ENCODE data around the gene CCDC188.
A peak's percentile ranks its signal among the peaks of the same experiment; 100 is the strongest.

The CCDC188 gene

DNA sequence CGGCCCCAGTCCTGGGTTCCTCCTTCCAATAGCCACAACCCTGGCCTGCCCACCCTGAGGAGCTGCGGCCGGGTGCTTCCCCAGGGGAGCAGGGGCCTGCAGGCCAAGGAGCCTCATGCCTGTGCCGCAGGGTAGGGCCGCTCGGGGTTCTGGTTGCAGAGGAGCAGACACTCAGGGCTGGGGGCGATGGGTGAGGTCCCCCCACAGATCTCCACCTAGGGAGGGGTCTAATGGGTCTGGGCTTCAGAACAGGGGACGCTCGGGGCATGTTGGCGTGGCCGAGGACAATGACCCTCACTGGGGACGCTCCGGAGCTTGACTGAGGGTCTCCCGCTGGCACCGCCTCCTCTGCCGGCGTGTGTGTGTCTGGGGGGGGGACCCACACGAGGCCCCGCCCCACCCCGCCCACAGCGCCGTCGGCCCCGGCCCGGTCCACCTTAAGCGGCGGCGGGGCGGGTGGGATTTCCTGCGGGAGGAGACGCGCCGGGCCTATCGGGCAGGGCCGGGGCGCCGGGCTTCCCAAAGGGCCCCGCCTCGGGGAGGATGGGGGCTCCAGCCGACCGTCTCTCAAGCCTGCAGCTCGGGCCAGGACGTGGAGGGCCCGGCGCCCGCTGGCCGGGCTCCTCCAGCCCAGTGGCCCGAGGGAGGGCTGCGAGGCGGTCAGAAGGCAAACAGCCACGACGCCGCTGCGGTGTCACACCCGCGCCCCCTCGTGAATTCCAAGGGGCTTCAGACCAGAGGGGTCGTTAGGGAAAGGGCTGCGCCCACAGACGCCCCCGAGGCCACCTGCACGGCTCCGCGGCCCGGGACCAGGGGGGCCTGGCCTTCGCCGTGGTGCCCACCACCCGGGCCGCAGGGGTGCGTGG lies 19.9 kb downstream of the CCDC188 start:
- Histone ChIP-seq H3K27ac (replicated peaks; ENCODE audit: low read length) (peak overlapping the region; percentile 82), H2BK15ac (ENCODE audit: low read length) (peak overlapping the region; percentile 85), H2BK120ac (ENCODE audit: low read depth, low read length) (peak overlapping the region; percentile 93), H3K79me1 (ENCODE audit: low read depth, low read length) (peaks cover 14% of the 10 kb centered on the region), H4K91ac (ENCODE audit: low read depth, low read length, poor library complexity) (no peak overlapping the region), H3K4me1 (ENCODE audit: control insufficient read depth in 2 of 2, insufficient read depth in 1 of 2, low read depth in 1 of 2, low read length in 2 of 2) (peaks cover 8 to 14% of the 10 kb centered on the region in 2 donors), H3K36me3 (replicated peaks in 1 of 2; ENCODE audit: control insufficient read depth in 2 of 2, insufficient read depth in 2 of 2, low read length in 2 of 2) (peaks cover 18 to 25% of the 10 kb centered on the region in 2 donors), H3K4me2 (ENCODE audit: insufficient read depth, low read length, poor library complexity, severe bottlenecking) (peak overlapping the region; percentile 94), H3K9me3 (replicated peaks in 1 of 2; ENCODE audit: control insufficient read depth in 2 of 2, insufficient read depth in 1 of 2, low read depth in 1 of 2, low read length in 2 of 2) (peaks cover 0 to 4% of the 10 kb centered on the region in 2 donors), H3K14ac (ENCODE audit: low read length) (peak overlapping the region; percentile 21), H3K27me3 (ENCODE audit: control insufficient read depth in 3 of 3, insufficient read depth in 3 of 3, low read depth in 1 of 3, low read length in 3 of 3) (no peaks in the 10 kb centered on the region), H2AK5ac (ENCODE audit: low read depth, low read length) (peak overlapping the region; percentile 88), H3K9ac (ENCODE audit: low read depth, low read length, poor library complexity) (peak overlapping the region; percentile 77), H2AFZ (ENCODE audit: low read length) (peak overlapping the region; percentile 94), H3K4me3 (ENCODE audit: low read length in 2 of 2) (peak overlapping the region; percentile 84 to 97), H4K8ac (ENCODE audit: low read depth, low read length) (no peak overlapping the region), H3K18ac (ENCODE audit: low read length) (peak overlapping the region; percentile 97), H3K4ac (ENCODE audit: low read length) (peak overlapping the region; percentile 40), H2BK12ac (ENCODE audit: low read length) (peak overlapping the region; percentile 65), H3K23ac (ENCODE audit: low read depth, low read length, poor library complexity) (peak overlapping the region; percentile 85), H2BK5ac (ENCODE audit: low read length) (no peak overlapping the region)
- peak; percentile 74 for DNase-seq (ENCODE audit: low spot score)
- WGBS, 2 donors (ENCODE audit: extremely low coverage in 2 of 2, insufficient read length in 2 of 2, insufficient replicate concordance in 1 of 2), result no CpG with 5 or more reads among the region's 70 CpGs

DNA sequence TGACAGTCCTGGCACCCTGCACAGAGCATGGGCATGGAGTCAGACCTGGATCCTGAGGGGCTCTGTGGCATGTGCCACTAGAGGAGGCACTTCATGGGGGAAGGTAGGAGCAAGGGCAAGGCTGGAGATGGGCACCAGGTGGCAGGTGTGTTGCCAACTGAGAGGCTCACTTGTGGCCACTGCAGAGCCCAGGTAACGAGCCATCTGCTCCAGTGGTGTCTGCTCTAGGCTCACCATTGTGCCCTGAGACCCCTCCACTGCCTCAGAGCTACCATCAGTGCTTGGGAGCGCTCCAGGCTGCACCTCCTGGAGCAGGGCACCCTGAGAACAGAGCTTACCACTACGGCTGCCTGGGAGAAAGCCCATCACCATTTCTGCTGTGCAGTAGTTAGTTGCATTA lies 20.5 kb downstream of the CCDC188 start:
- no peak overlapping the region for H3K4ac ChIP-seq (ENCODE audit: low read length)
- DNase-seq (ENCODE audit: low spot score), result no peak
- H3K9ac ChIP-seq (ENCODE audit: low read depth, low read length, poor library complexity), result no peak overlapping the region
- peaks cover 8 to 14% of the 10 kb centered on the region in 2 donors for H3K4me1 ChIP-seq (ENCODE audit: control insufficient read depth in 2 of 2, insufficient read depth in 1 of 2, low read depth in 1 of 2, low read length in 2 of 2)
- peaks cover 11% of the 10 kb centered on the region for H3K79me1 ChIP-seq (ENCODE audit: low read depth, low read length)
- peak overlapping the region; percentile 94 for H2AFZ ChIP-seq (ENCODE audit: low read length)
- no peak overlapping the region for H2BK5ac ChIP-seq (ENCODE audit: low read length)
- no peak overlapping the region for H4K91ac ChIP-seq (ENCODE audit: low read depth, low read length, poor library complexity)
- no CpG with 5 or more reads among the region's 3 CpGs for WGBS, 2 donors (ENCODE audit: extremely low coverage in 2 of 2, insufficient read length in 2 of 2, insufficient replicate concordance in 1 of 2)
- H4K8ac ChIP-seq (ENCODE audit: low read depth, low read length), result no peak overlapping the region
- H3K27ac ChIP-seq (replicated peaks; ENCODE audit: low read length), result peak overlapping the region; percentile 28
- H2AK5ac ChIP-seq (ENCODE audit: low read depth, low read length), result peak overlapping the region; percentile 88
- peaks cover 0 to 4% of the 10 kb centered on the region in 2 donors for H3K9me3 ChIP-seq (replicated peaks in 1 of 2; ENCODE audit: control insufficient read depth in 2 of 2, insufficient read depth in 1 of 2, low read depth in 1 of 2, low read length in 2 of 2)
- peak overlapping the region; percentile 65 for H2BK12ac ChIP-seq (ENCODE audit: low read length)
- peak overlapping the region in 1 of 2 donors; percentile 84 for H3K4me3 ChIP-seq (ENCODE audit: low read length in 2 of 2)
- peak overlapping the region; percentile 85 for H3K23ac ChIP-seq (ENCODE audit: low read depth, low read length, poor library complexity)
- no peak overlapping the region for H3K14ac ChIP-seq (ENCODE audit: low read length)
- H2BK120ac ChIP-seq (ENCODE audit: low read depth, low read length), result peak overlapping the region; percentile 93
- no peak overlapping the region for H3K18ac ChIP-seq (ENCODE audit: low read length)
- no peak overlapping the region for H2BK15ac ChIP-seq (ENCODE audit: low read length)
- no peaks in the 10 kb centered on the region for H3K27me3 ChIP-seq (ENCODE audit: control insufficient read depth in 3 of 3, insufficient read depth in 3 of 3, low read depth in 1 of 3, low read length in 3 of 3)
- peaks cover 25 to 31% of the 10 kb centered on the region in 2 donors for H3K36me3 ChIP-seq (replicated peaks in 1 of 2; ENCODE audit: control insufficient read depth in 2 of 2, insufficient read depth in 2 of 2, low read length in 2 of 2)
- no peak overlapping the region for H3K4me2 ChIP-seq (ENCODE audit: insufficient read depth, low read length, poor library complexity, severe bottlenecking)

DNA sequence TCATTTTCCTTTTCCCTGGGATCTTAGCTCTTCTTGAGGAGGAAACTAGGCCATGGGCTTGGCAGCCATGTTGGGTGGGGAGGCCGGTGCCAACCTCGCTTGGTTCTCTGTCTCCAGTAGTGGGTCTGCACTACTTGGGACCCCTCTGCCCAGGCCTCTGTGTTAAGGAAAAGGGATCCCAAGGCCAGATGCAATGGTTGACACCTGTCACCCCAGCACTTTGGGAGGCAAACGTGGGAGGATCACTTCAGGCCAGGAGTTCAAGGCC lies 21.2 kb downstream of the CCDC188 start:
- Histone ChIP-seq H3K4me2 (ENCODE audit: insufficient read depth, low read length, poor library complexity, severe bottlenecking) (no peak overlapping the region), H3K4me1 (ENCODE audit: control insufficient read depth in 2 of 2, insufficient read depth in 1 of 2, low read depth in 1 of 2, low read length in 2 of 2) (peaks cover 8 to 14% of the 10 kb centered on the region in 2 donors), H2BK12ac (ENCODE audit: low read length) (no peak overlapping the region), H3K4ac (ENCODE audit: low read length) (no peak overlapping the region), H3K9ac (ENCODE audit: low read depth, low read length, poor library complexity) (peak overlapping the region; percentile 40), H3K9me3 (replicated peaks in 1 of 2; ENCODE audit: control insufficient read depth in 2 of 2, insufficient read depth in 1 of 2, low read depth in 1 of 2, low read length in 2 of 2) (peaks cover 0 to 4% of the 10 kb centered on the region in 2 donors), H3K36me3 (replicated peaks in 1 of 2; ENCODE audit: control insufficient read depth in 2 of 2, insufficient read depth in 2 of 2, low read length in 2 of 2) (peaks cover 29 to 37% of the 10 kb centered on the region in 2 donors), H2AK5ac (ENCODE audit: low read depth, low read length) (no peak overlapping the region), H4K91ac (ENCODE audit: low read depth, low read length, poor library complexity) (no peak overlapping the region), H2BK5ac (ENCODE audit: low read length) (peak overlapping the region; percentile 32), H3K14ac (ENCODE audit: low read length) (no peak overlapping the region), H3K18ac (ENCODE audit: low read length) (peak overlapping the region; percentile 45), H2BK120ac (ENCODE audit: low read depth, low read length) (no peak overlapping the region), H4K8ac (ENCODE audit: low read depth, low read length) (peak overlapping the region; percentile 57), H2AFZ (ENCODE audit: low read length) (no peak overlapping the region), H3K23ac (ENCODE audit: low read depth, low read length, poor library complexity) (peak overlapping the region; percentile 96), H2BK15ac (ENCODE audit: low read length) (no peak overlapping the region), H3K27me3 (ENCODE audit: control insufficient read depth in 3 of 3, insufficient read depth in 3 of 3, low read depth in 1 of 3, low read length in 3 of 3) (no peaks in the 10 kb centered on the region), H3K79me1 (ENCODE audit: low read depth, low read length) (peaks cover 11% of the 10 kb centered on the region), H3K27ac (replicated peaks; ENCODE audit: low read length) (no peak overlapping the region), H3K4me3 (ENCODE audit: low read length in 2 of 2) (no peak overlapping the region)
- no peak for DNase-seq (ENCODE audit: low spot score)
- WGBS, 2 donors (ENCODE audit: extremely low coverage in 2 of 2, insufficient read length in 2 of 2, insufficient replicate concordance in 1 of 2), result no CpG with 5 or more reads among the region's 3 CpGs

DNA sequence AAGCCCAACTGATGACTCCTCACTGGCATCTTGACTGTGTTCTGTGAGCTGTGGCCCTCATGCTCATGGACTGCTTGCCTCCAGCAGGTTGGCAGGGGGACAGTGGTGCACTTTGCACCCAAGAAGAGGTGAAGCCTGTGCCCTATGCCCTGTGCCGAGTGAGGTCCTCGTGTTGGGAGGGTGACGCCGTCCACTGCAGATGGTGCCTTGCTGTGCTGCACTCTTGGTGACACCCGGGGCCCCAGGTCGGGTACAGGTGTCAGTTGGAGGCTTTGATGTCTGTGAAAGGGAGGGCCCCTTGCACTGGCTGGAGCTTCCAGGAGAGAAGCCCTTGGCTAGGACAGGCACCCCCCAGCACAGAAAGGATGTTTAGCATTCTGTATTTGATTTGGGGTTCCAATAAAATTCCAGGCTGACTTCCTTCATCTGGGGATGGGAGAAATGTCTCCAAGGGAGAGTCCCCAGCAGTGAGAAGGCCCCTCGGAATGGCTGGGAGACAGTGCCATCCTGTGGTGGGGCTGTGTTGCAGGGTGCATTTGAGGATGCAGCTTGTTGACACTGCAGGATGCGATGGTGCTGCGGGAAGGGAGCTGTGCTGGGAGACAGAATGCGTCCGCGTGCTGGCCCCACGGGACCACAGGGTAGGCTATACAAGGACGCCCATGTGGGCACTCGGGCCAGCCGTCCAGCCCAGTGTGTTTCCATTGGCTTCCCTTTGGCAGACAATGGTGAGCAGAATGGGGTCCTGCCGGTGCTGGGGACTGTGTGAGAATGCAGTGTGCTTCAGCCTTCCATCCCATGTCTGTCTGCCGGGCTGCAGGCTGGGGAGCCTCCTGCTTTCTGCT lies 21.7 kb downstream of the CCDC188 start:
- H3K9ac ChIP-seq (ENCODE audit: low read depth, low read length, poor library complexity), result peak overlapping the region; percentile 50
- H4K91ac ChIP-seq (ENCODE audit: low read depth, low read length, poor library complexity), result no peak overlapping the region
- peaks cover 10% of the 10 kb centered on the region for H3K79me1 ChIP-seq (ENCODE audit: low read depth, low read length)
- no peak overlapping the region for H2AK5ac ChIP-seq (ENCODE audit: low read depth, low read length)
- H3K4ac ChIP-seq (ENCODE audit: low read length), result no peak overlapping the region
- H3K18ac ChIP-seq (ENCODE audit: low read length), result peak overlapping the region; percentile 45
- H3K36me3 ChIP-seq (replicated peaks in 1 of 2; ENCODE audit: control insufficient read depth in 2 of 2, insufficient read depth in 2 of 2, low read length in 2 of 2), result peaks cover 33 to 43% of the 10 kb centered on the region in 2 donors
- DNase-seq (ENCODE audit: low spot score), result no peak
- H3K27me3 ChIP-seq (ENCODE audit: control insufficient read depth in 3 of 3, insufficient read depth in 3 of 3, low read depth in 1 of 3, low read length in 3 of 3), result no peaks in the 10 kb centered on the region
- H3K4me1 ChIP-seq (ENCODE audit: control insufficient read depth in 2 of 2, insufficient read depth in 1 of 2, low read depth in 1 of 2, low read length in 2 of 2), result peaks cover 8 to 14% of the 10 kb centered on the region in 2 donors
- H3K23ac ChIP-seq (ENCODE audit: low read depth, low read length, poor library complexity), result peak overlapping the region; percentile 96
- no peak overlapping the region for H2BK120ac ChIP-seq (ENCODE audit: low read depth, low read length)
- H2AFZ ChIP-seq (ENCODE audit: low read length), result no peak overlapping the region
- H3K9me3 ChIP-seq (replicated peaks in 1 of 2; ENCODE audit: control insufficient read depth in 2 of 2, insufficient read depth in 1 of 2, low read depth in 1 of 2, low read length in 2 of 2), result peaks cover 0 to 2% of the 10 kb centered on the region in 2 donors
- no peak overlapping the region for H3K14ac ChIP-seq (ENCODE audit: low read length)
- no peak overlapping the region for H2BK12ac ChIP-seq (ENCODE audit: low read length)
- H2BK5ac ChIP-seq (ENCODE audit: low read length), result peak overlapping the region; percentile 32
- H4K8ac ChIP-seq (ENCODE audit: low read depth, low read length), result peak overlapping the region; percentile 57
- H3K4me3 ChIP-seq (ENCODE audit: low read length in 2 of 2), result no peak overlapping the region
- no peak overlapping the region for H3K27ac ChIP-seq (replicated peaks; ENCODE audit: low read length)
- WGBS, 2 donors (ENCODE audit: extremely low coverage in 2 of 2, insufficient read length in 2 of 2, insufficient replicate concordance in 1 of 2), result no CpG with 5 or more reads among the region's 18 CpGs
- H2BK15ac ChIP-seq (ENCODE audit: low read length), result no peak overlapping the region
- H3K4me2 ChIP-seq (ENCODE audit: insufficient read depth, low read length, poor library complexity, severe bottlenecking), result no peak overlapping the region

Measured in neuronal stem cell (in vitro differentiated cells).